ENCODE data around the gene H2BK1. TPM values are rescaled to one million over a fixed set of nuclear protein-coding genes. Genes with fewer than 3 reads are reported as not detected.

H2BK1 gene
- total and polyA plus RNA-seq, 2 experiments from 2014 or later, result not detected

GRCh38 chr7:151246851-151247580 is 36.7 kb upstream of the H2BK1 start:
- Histone ChIP-seq H3K4me3 (peak overlapping the region; percentile 100), H3K27ac (peak overlapping the region; percentile 99), H3K4me1 (ENCODE audit: low read depth) (peaks cover 46% of the 10 kb centered on the region), H3K36me3 (peaks cover 14% of the 10 kb centered on the region), H3K9me3 (ENCODE audit: low read depth) (no peaks in the 10 kb centered on the region), H3K27me3 (no peaks in the 10 kb centered on the region)
- no peak for TF ChIP-seq CTCF (IDR thresholded peaks at IDR 0.05; ENCODE audit: low read depth, low read length)
- DNase-seq (ENCODE audit: low read depth in 1 of 2, low spot score in 1 of 2), result peak in 1 of 2 donors; percentile 26

DNA sequence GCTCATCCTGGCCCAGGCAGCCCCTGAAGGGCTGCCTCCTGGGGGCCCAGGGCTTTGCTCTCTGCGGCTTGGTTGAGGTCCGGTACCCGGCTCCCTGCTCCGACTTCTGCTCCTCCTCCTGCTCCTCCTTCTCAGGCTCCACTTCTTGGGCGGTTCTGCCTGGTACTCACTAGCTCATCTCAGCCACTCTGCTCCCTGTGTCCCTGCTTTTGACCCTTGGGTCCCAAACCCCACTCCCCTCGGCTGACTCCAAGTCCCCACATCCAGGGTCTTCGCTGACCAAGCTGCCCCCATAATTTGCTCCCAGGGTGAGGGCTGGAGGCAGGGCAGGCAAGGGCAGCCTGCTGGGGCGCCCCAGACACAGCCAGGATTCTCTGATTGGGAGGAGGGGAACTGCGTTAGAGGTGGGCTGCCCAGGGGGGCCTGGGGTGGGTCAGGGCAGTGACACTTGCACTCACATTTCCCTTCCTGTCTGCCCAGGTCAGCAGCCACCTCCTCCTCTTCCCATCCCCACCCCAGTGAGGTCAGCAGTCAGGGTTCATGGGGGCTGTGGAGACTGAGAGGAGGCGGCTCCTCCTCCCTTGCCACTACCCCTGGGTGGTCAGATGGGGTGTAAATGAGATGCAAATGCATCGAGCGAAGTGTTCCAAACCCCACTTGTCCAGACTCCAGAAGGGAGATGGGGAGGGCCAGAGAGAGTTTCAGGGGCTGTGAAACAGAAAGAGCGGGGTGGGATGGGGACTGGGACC is 36.0 kb upstream of the H2BK1 start:
- H3K4me3 ChIP-seq, result peak overlapping the region; percentile 100
- TF ChIP-seq CTCF (IDR thresholded peaks at IDR 0.05; ENCODE audit: low read depth, low read length), result no peak
- H3K36me3 ChIP-seq, result peaks cover 21% of the 10 kb centered on the region
- H3K9me3 ChIP-seq (ENCODE audit: low read depth), result no peaks in the 10 kb centered on the region
- H3K27ac ChIP-seq, result peak overlapping the region; percentile 99
- H3K4me1 ChIP-seq (ENCODE audit: low read depth), result peaks cover 45% of the 10 kb centered on the region
- no peaks in the 10 kb centered on the region for H3K27me3 ChIP-seq
- peak in 1 of 2 donors; percentile 5 for DNase-seq (ENCODE audit: low read depth in 1 of 2, low spot score in 1 of 2)

GRCh38 chr7:151245360-151246101 is 35.2 kb upstream of the H2BK1 start:
- Histone ChIP-seq H3K27me3 (no peaks in the 10 kb centered on the region), H3K36me3 (peaks cover 28% of the 10 kb centered on the region), H3K4me1 (ENCODE audit: low read depth) (peaks cover 38% of the 10 kb centered on the region), H3K9me3 (ENCODE audit: low read depth) (no peaks in the 10 kb centered on the region), H3K4me3 (peak overlapping the region; percentile 31), H3K27ac (peak overlapping the region; percentile 99)
- peak in 1 of 2 donors; percentile 81 for DNase-seq (ENCODE audit: low read depth in 1 of 2, low spot score in 1 of 2)
- TF ChIP-seq CTCF (IDR thresholded peaks at IDR 0.05; ENCODE audit: low read depth, low read length), result peak; percentile 32

GRCh38 chr7:151244841-151245346 is 34.6 kb upstream of the H2BK1 start:
- H3K36me3 ChIP-seq, result peaks cover 31% of the 10 kb centered on the region
- no peaks in the 10 kb centered on the region for H3K9me3 ChIP-seq (ENCODE audit: low read depth)
- H3K4me3 ChIP-seq, result peak overlapping the region; percentile 31
- peak overlapping the region; percentile 99 for H3K27ac ChIP-seq
- DNase-seq (ENCODE audit: low read depth in 1 of 2, low spot score in 1 of 2), result peak in 1 of 2 donors; percentile 3
- H3K4me1 ChIP-seq (ENCODE audit: low read depth), result peaks cover 31% of the 10 kb centered on the region
- no peaks in the 10 kb centered on the region for H3K27me3 ChIP-seq
- no peak for TF ChIP-seq CTCF (IDR thresholded peaks at IDR 0.05; ENCODE audit: low read depth, low read length)

DNA sequence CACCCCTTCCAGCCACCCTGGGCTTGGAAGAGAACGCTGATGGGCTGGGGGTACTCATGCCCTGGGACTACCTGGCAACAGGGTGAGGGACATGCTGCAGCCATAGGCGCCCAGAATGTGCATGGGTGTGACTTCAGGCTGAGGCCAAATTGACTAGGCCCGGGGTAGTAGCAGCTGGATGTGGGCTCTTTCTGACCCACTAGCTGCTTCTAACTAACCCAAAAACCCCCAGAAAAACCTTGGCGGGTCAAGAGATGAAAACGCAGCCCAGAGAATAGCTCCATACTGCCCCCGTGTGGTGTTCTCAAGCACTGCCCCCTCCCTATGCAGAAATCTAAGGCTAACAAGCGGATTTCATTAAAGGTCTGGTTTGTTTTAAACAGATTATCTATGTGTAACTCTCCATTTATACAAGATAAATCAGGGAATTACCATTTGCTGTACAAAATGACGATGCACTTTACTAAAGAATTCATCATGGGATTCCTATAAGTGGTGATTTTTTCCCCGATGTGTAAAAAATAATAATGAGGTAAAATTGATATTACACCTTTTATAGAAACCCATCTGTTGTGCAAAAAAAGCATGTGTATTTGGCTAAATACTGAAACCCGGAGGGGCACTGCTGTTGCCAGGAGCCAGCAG is 34.0 kb upstream of the H2BK1 start:
- peak; percentile 64 to 66 for DNase-seq (ENCODE audit: low read depth in 1 of 2, low spot score in 1 of 2)

More for the DNA sequence above, 34.0 kb upstream of the H2BK1 start:
- peak; percentile 95 for TF ChIP-seq CTCF (IDR thresholded peaks at IDR 0.05; ENCODE audit: low read depth, low read length)
- Histone ChIP-seq H3K4me1 (ENCODE audit: low read depth) (peaks cover 26% of the 10 kb centered on the region), H3K27me3 (no peaks in the 10 kb centered on the region), H3K36me3 (peaks cover 32% of the 10 kb centered on the region), H3K4me3 (no peak overlapping the region), H3K27ac (no peak overlapping the region), H3K9me3 (ENCODE audit: low read depth) (no peaks in the 10 kb centered on the region)
